GM12872 (cell line): Measurements from ENCODE around the gene SCRG1.

Experiments used
- TF ChIP-seq, protein P1 (sequence below): IDR thresholded peaks from 3 replicates; pipeline ENCODE4 v1.5.1; 2011; ENCODE audit warnings: low read depth, mild to moderate bottlenecking, low read length, moderate library complexity; ENCODE audit not compliant: insufficient read depth

SCRG1 gene

GRCh38 chr4:173411106-173411693 is 12.3 kb upstream of the SCRG1 start:
- TF ChIP-seq, protein P1, sequence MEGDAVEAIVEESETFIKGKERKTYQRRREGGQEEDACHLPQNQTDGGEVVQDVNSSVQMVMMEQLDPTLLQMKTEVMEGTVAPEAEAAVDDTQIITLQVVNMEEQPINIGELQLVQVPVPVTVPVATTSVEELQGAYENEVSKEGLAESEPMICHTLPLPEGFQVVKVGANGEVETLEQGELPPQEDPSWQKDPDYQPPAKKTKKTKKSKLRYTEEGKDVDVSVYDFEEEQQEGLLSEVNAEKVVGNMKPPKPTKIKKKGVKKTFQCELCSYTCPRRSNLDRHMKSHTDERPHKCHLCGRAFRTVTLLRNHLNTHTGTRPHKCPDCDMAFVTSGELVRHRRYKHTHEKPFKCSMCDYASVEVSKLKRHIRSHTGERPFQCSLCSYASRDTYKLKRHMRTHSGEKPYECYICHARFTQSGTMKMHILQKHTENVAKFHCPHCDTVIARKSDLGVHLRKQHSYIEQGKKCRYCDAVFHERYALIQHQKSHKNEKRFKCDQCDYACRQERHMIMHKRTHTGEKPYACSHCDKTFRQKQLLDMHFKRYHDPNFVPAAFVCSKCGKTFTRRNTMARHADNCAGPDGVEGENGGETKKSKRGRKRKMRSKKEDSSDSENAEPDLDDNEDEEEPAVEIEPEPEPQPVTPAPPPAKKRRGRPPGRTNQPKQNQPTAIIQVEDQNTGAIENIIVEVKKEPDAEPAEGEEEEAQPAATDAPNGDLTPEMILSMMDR: no peak

- TF ChIP-seq, protein P1: no peak
These were observed 11.2 kb upstream of the SCRG1 start for GRCh38 chr4:173410079-173410478.

DNA sequence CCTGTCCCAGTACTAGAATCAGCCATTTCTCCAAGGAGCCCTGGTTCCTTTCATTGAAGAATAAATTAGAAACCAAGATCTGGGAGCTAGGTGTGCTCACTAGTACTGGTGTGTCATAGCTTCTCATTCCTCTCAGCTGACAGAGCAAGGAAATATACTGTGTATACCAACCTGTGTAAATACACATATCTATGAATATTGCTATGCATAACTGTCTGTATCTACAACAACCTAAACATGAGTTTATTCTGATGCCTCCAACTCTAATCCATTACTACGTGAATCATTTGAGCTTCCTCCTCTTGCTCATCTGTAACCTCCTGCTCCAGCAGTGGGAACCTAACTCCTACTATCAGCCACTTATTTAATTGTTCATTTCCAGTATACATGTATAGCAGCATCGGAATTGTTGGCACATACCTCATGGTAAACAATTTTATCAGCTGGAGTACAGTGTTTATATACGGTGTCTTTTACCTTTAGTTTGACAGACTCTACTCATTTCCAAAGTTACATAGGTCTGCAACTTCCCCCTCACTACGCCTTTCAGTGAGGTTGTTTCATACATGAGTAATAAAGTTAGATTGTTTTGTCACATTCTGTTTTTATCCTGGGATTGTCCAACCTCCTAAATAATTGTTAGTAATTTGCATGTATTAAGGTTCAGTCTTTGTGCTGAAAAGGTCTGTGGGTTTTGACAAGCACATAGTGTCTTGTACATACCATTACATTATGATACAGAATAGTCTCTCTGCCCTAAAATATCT is 7.1 kb upstream of the SCRG1 start:
- TF ChIP-seq, protein P1: no peak

DNA sequence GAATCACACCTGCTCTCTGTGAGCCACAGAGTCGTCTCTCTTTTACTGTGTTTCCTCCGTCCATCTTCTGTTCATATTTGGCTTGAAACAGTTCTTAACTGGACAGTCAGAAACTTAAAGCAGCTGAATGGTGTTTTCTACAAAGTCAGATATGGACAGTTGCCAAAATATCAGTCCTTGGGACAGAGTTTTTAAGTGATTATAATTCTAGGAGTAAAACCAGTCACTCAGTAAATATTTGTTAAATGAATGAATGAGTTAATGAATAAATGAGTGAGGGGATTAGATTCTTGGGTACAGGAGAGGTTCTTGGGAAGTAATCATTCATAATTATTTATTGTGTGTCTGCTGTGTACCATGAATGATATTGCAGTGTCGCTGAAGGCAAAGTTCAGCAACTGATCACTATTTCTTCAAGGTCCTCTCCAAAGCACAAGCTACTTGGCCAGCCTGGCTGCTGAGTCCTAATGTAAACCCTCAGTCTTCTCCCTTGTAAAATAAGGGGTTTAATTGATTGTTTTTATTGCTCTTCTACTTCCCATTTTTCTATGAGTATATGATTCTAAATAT is 5.5 kb upstream of the SCRG1 start:
- TF ChIP-seq, protein P1: no peak

- TF ChIP-seq, protein P1: no peak
These were observed 4.1 kb upstream of the SCRG1 start for GRCh38 chr4:173403051-173403450.

DNA sequence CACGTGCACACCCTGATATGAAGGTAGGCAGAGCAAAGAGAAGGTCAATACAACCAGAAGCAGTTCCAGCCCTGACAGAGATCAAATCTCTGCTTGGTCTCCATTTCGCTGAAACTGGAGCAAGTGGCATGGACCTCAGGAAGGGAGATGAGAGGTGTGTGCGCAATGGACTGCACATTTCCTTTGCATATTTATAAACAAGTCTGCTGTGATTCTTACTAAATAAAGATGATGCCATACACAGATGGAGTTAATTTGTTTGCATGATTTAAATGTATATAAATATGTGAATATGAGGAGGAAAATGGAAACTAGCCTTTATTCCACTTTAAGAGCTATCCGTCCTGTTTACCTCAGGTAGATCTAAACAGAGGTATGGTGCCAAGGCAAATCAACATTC is 2.1 kb upstream of the SCRG1 start:
- TF ChIP-seq, protein P1: no peak

DNA sequence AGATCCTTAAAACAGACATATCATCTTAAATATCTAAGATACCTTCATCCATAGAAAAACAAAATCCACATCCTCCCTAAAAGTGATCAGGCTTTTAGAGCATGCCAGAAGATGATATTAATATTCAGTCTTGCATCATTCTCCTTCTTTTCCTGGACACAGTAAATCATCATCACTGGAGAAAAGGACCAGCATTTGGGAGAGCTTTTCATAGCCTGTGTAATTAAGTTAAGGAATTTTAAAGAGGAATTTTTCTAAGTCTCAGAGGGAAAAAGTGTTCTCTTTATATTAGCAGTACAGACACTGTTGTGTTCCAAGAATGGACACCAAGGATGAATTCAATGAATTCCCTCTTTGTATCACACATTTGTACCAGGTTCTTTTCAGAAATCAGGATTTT is 696 bp downstream of the SCRG1 start:
- TF ChIP-seq, protein P1: no peak
